Tibial artery (tissue), 4 donors: Measurements from ENCODE around the gene ZNF879.

ENCODE experiments used
- DNase-seq, 2 donors: peaks; one replicate each; pipeline ENCODE4 v3.0.0-alpha.2; 2019
- H3K27ac ChIP-seq, 2 donors: fragments of 200-600 bp; sonication (generic) in 1 of 2; 1 replicate in 1 of 2; 2 replicates in 1 of 2; pipeline ENCODE4 v1.5.1; 2018 to 2019; ENCODE audit warnings: mild to moderate bottlenecking in 1 of 2
- H3K27me3 ChIP-seq, 2 donors: fragments of 200-600 bp; sonication (generic) in 1 of 2; one replicate each; pipeline versions ENCODE4 v1.5.1 to v1.6.0; 2016 to 2019
- H3K36me3 ChIP-seq, 3 donors: fragments of 200-600 bp; sonication (generic) in 2 of 3; one replicate each; pipeline ENCODE4 v1.5.1; 2016 to 2019; ENCODE audit warnings: mild to moderate bottlenecking in 2 of 3
- H3K4me1 ChIP-seq, 4 donors: fragments of 200-600 bp; sonication (generic) in 2 of 4; 1 replicate in 3 of 4; 2 replicates in 1 of 4; pipeline ENCODE4 v1.5.1; 2016 to 2019
- H3K4me3 ChIP-seq, 2 donors: fragments of 200-600 bp; sonication (generic) in 1 of 2; 1 replicate in 1 of 2; 2 replicates in 1 of 2; pipeline ENCODE4 v1.5.1; 2018 to 2019; ENCODE audit warnings: mild to moderate bottlenecking in 2 of 2
- H3K9me3 ChIP-seq, 3 donors: fragments of 200-600 bp; sonication (generic) in 1 of 3; one replicate each; pipeline ENCODE4 v1.5.1; 2016 to 2019
- intact Hi-C: fragments of 100-400 bp; cut with DNase I; formaldehyde crosslinking; loops from one replicate; pipeline ENCODE4 v1.15.0; 2023; ENCODE audit warnings: low total_unique reads
- TF ChIP-seq, protein P1 (sequence below), 2 experiments: fragments of 200-600 bp in 1 of 2; fragments of 450-650 bp in 1 of 2; IDR thresholded peaks; one replicate each; pipeline ENCODE4 v1.5.1; 2017 to 2019; ENCODE audit warnings: antibody characterized with exemption in 2 of 2, mild to moderate bottlenecking in 1 of 2, moderate library complexity in 1 of 2

ZNF879 gene

GRCh38 chr5:178996156-178996555, 27.4 kb upstream of the ZNF879 start:
- TF ChIP-seq, protein P1, sequence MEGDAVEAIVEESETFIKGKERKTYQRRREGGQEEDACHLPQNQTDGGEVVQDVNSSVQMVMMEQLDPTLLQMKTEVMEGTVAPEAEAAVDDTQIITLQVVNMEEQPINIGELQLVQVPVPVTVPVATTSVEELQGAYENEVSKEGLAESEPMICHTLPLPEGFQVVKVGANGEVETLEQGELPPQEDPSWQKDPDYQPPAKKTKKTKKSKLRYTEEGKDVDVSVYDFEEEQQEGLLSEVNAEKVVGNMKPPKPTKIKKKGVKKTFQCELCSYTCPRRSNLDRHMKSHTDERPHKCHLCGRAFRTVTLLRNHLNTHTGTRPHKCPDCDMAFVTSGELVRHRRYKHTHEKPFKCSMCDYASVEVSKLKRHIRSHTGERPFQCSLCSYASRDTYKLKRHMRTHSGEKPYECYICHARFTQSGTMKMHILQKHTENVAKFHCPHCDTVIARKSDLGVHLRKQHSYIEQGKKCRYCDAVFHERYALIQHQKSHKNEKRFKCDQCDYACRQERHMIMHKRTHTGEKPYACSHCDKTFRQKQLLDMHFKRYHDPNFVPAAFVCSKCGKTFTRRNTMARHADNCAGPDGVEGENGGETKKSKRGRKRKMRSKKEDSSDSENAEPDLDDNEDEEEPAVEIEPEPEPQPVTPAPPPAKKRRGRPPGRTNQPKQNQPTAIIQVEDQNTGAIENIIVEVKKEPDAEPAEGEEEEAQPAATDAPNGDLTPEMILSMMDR (IDR thresholded peaks at IDR 0.05) = no peak
- DNase-seq = no peak
- Histone ChIP-seq H3K9me3 (peaks cover 0 to 11% (median 6%) of the 10 kb centered on the region in 3 donors), H3K4me3 (no peak overlapping the region), H3K27ac (no peak overlapping the region), H3K4me1 (peaks cover 0 to 10% (median 0%) of the 10 kb centered on the region in 4 donors), H3K36me3 (no peaks in the 10 kb centered on the region), H3K27me3 (peaks cover 0 to 43% of the 10 kb centered on the region in 2 donors)
- intact Hi-C loops = no loop called here

DNA sequence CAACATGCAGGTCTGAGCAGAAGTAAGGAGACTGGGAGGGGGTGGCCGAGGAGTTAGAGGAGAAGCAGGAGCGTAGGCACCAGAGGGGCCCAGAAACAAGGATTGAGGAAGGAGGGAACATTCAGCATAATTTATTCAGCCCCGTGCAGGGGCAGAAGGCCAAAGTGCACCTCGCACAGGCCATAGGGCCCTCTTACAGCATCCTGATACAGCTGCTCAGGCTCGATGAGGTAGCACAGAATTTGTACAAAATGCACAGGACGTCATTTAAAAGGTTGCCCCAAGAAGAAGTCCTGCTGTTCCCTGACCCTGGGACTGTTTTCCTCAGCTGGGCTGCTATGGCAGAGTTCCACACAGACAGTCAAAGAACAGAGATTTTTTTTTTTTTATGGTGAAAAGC, 26.4 kb upstream of the ZNF879 start:
- H3K4me3 ChIP-seq = no peak overlapping the region
- TF ChIP-seq, protein P1 (IDR thresholded peaks at IDR 0.05) = no peak
- H3K36me3 ChIP-seq = no peaks in the 10 kb centered on the region
- peaks cover 0 to 5% (median 0%) of the 10 kb centered on the region in 3 donors for H3K9me3 ChIP-seq
- DNase-seq = no peak
- H3K4me1 ChIP-seq = peaks cover 0 to 10% (median 0%) of the 10 kb centered on the region in 4 donors
- peaks cover 0 to 37% of the 10 kb centered on the region in 2 donors for H3K27me3 ChIP-seq
- intact Hi-C loops = no loop called here
- no peak overlapping the region for H3K27ac ChIP-seq

DNA sequence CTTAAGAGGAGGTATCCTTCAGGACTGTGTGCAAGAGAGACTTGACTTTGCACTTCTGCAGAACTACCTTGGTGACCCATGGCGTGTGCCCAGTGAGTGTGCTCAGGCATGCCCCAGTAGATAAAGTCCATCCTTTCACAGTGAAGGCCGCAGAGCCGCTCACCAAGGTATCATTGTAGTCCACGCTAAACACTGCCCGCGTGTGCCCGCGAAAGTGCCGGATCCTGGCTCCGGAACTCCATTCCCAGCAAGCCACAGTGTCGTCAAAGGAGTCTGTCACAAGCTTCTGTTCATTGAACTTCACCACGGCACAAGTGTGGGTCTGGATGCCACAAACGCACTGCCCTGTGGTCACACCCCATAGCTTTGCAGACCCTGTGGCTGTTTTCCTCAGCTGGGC, 25.2 kb upstream of the ZNF879 start:
- Histone ChIP-seq H3K9me3 (peaks cover 0 to 5% (median 0%) of the 10 kb centered on the region in 3 donors), H3K4me1 (peaks cover 0 to 10% (median 0%) of the 10 kb centered on the region in 4 donors), H3K27me3 (peaks cover 0 to 33% of the 10 kb centered on the region in 2 donors), H3K27ac (no peak overlapping the region), H3K4me3 (no peak overlapping the region), H3K36me3 (no peaks in the 10 kb centered on the region)
- DNase-seq = no peak
- TF ChIP-seq, protein P1 (IDR thresholded peaks at IDR 0.05) = no peak
- intact Hi-C loops = no loop called here

DNA sequence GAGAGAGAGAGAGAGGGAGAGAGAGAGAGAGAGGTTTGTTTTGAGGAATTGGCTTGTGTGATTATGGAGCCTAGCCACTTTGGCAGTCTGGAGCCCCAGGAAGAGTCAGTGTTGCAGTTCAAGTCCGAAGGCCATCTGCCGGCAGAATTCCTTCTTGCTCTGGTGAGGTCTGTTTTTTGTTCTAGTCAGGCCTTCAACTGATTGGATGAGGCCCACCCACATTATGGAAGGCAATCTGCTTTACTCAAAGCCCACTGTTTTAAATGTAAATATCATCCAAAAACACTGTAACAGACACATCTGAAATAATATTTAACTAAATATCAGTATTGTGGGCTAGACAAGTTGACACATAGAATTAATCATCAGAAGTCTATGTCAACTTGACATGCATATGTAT, 17.0 kb upstream of the ZNF879 start:
- H3K36me3 ChIP-seq = no peaks in the 10 kb centered on the region
- TF ChIP-seq, protein P1 (IDR thresholded peaks at IDR 0.05) = no peak
- H3K4me3 ChIP-seq = no peak overlapping the region
- no peak for DNase-seq
- H3K27ac ChIP-seq = no peak overlapping the region
- no peaks in the 10 kb centered on the region for H3K4me1 ChIP-seq
- H3K27me3 ChIP-seq = no peaks in the 10 kb centered on the region
- peaks cover 0 to 6% (median 6%) of the 10 kb centered on the region in 3 donors for H3K9me3 ChIP-seq
- intact Hi-C loops = no loop called here

- Histone ChIP-seq H3K9me3 (peaks cover 0 to 14% (median 6%) of the 10 kb centered on the region in 3 donors), H3K27me3 (no peaks in the 10 kb centered on the region), H3K27ac (no peak overlapping the region), H3K4me1 (no peaks in the 10 kb centered on the region), H3K36me3 (no peaks in the 10 kb centered on the region), H3K4me3 (no peak overlapping the region)
- intact Hi-C loops = no loop called here
- no peak for DNase-seq
- TF ChIP-seq, protein P1 (IDR thresholded peaks at IDR 0.05) = no peak
Observed at GRCh38 chr5:179008667-179009066, 14.9 kb upstream of the ZNF879 start.
